ENCODE results near the gene JMJD7. TPM values are rescaled to one million over a fixed set of nuclear protein-coding genes. Genes with fewer than 3 reads are reported as not detected.

Gene JMJD7
- total RNA-seq, 2 donors from 2014 or later: 6.7 to 12.1 TPM

DNA sequence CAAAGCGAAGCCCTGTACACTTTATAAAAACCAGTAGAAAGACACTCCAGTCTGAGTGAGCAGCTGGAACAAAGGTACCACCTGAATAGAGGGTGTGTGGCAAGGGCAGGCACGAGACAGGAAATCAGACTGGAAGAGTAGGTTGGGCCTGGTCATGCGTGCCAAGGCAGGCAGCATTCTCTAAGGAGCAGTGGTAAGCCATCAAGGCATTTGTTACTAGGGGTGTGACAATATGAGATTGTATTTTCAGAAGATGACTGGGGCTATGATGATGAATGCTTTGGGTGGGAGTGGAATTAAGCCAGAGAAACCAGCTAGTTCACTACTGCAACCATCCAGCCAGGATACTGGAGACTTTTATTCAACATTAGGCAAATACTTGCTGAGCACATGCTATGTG, 5.0 kb downstream of the JMJD7 start:
- Mint-ChIP-seq H3K36me3 (no peaks in the 10 kb centered on the region), H3K9me3 (no peaks in the 10 kb centered on the region), H3K27me3 (no peaks in the 10 kb centered on the region), H3K27ac (no peak overlapping the region), H3K4me1 (ENCODE audit: low read depth in 2 of 2) (peaks cover 27 to 31% of the 10 kb centered on the region in 2 donors), H3K4me3 (no peak overlapping the region)
- DNase-seq (ENCODE audit: low spot score): no peak
- ATAC-seq: no peak

DNA sequence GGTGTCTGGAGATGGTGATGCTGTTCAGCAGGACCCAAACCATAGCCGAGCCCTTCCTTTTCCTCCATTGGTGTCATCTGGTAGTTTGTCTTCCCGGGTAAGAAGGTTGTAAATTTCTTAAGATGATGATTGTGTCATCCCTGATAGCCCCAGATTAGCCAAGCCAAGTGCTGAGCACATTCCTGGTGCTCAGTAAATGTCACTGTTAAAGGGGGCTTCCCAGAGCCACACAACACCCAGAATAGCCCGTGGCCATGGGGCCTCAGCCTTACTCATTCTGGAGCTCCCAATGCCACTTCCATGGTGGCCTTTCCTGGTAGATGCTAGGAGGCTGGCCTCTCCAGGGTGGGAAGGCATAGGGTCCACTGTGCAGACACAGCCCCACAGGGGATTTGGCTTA, 6.2 kb downstream of the JMJD7 start:
- ATAC-seq (no peak), DNase-seq (ENCODE audit: low spot score) (no peak)
- no peaks in the 10 kb centered on the region for H3K9me3 Mint-ChIP-seq
- H3K4me3 Mint-ChIP-seq: no peak overlapping the region
- no peaks in the 10 kb centered on the region for H3K36me3 Mint-ChIP-seq
- H3K27me3 Mint-ChIP-seq: no peaks in the 10 kb centered on the region
- H3K4me1 Mint-ChIP-seq (ENCODE audit: low read depth in 2 of 2): peaks cover 19 to 22% of the 10 kb centered on the region in 2 donors
- H3K27ac Mint-ChIP-seq: no peak overlapping the region

DNA sequence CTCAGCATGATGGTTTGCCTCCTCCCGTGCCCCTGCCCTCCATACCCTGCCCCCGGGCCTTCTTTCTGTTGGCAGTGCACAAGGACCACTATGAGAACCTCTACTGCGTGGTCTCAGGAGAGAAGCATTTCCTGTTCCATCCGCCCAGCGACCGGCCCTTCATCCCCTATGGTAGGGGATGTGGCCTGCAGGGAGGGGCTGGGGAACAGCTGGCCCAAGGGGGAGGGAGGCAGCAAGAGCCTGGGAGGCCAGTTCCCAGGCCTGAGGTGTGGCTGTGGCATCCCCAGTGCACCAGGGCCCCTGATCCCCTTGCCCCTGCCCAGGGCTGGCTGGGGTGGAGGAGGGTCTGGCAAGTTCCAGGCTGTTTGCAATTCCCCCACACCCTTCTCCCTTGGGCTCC, 8.2 kb downstream of the JMJD7 start:
- DNase-seq (ENCODE audit: low spot score) (no peak), ATAC-seq (no peak)
- H3K27ac Mint-ChIP-seq: no peak overlapping the region
- peaks cover 16 to 19% of the 10 kb centered on the region in 2 donors for H3K4me1 Mint-ChIP-seq (ENCODE audit: low read depth in 2 of 2)
- H3K36me3 Mint-ChIP-seq: no peaks in the 10 kb centered on the region
- H3K9me3 Mint-ChIP-seq: no peaks in the 10 kb centered on the region
- no peaks in the 10 kb centered on the region for H3K27me3 Mint-ChIP-seq
- H3K4me3 Mint-ChIP-seq: no peak overlapping the region

DNA sequence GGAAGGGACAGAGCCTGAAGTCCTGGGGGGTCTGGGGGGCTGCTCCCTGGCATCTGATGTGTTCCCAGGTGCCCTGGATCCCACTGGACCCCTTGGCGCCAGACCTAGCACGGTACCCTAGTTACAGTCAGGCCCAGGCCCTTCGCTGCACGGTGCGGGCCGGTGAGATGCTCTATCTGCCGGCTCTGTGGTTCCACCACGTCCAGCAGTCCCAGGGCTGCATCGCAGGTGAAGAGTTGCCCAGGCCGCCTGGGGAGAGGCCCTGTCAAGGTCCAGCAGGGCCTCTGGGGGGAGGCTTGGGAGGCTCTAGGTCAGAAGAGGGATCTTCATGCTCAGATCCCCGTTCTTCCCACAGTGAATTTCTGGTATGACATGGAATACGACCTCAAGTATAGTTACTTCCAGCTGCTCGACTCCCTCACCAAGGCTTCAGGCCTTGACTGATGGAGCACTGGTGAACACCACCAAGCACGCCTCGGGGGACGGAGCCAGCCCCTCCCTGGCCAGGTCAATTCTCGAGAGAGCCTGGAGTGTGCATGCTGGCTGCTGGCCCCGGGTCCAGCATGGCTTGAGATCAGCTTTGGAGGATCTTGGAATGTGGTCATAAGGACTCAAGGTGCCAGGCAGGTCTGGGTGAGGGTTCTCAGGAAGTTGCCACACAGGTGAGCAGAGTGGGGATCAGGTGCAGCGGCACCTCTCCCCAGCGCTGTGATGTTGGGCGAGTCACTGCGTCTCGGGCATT, 9.0 kb downstream of the JMJD7 start:
- ATAC-seq: no peak
- no peaks in the 10 kb centered on the region for H3K36me3 Mint-ChIP-seq
- peaks cover 11 to 12% of the 10 kb centered on the region in 2 donors for H3K4me1 Mint-ChIP-seq (ENCODE audit: low read depth in 2 of 2)
- H3K9me3 Mint-ChIP-seq: no peaks in the 10 kb centered on the region
- DNase-seq (ENCODE audit: low spot score): no peak
- H3K27me3 Mint-ChIP-seq: no peaks in the 10 kb centered on the region
- no peak overlapping the region for H3K27ac Mint-ChIP-seq
- H3K4me3 Mint-ChIP-seq: no peak overlapping the region

DNA sequence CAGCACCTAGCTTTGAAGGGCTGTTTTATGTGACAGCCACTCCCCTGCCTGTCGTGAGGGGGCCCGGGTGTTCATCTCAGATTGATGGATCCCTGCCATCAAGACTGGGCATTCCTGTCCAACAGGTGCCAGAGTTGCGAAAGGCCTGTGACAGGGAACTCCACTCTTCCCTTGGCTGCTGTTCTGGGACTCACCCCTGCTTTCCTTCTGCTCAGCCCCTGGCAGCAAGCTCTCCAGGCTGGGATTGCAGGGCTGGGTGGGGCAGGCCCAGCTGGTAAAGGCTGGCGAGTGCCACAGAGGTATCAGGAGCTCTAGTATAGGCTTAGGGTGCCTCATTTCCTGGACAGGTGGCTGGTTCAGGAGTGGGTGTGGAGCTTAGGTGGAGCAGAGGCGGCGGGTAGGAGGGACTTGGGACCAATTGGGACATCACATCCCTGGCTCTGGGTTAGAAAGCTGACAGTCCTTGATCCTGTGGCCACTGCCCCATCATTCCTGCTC, 10.6 kb downstream of the JMJD7 start, which contains the start of gene PLA2G4B:
TSS of gene PLA2G4B (plus strand) at position 448 of the 498 bp plus-strand sequence. CDS start 67 bp downstream, outside the sequence.
- no peaks in the 10 kb centered on the region for H3K36me3 Mint-ChIP-seq
- no peak for ATAC-seq
- no peak within 1 kb of the TSS for H3K27ac Mint-ChIP-seq
- DNase-seq (ENCODE audit: low spot score): no peak
- no peaks in the 10 kb centered on the region for H3K9me3 Mint-ChIP-seq
- peaks cover 4 to 5% of the 10 kb centered on the region in 2 donors for H3K4me1 Mint-ChIP-seq (ENCODE audit: low read depth in 2 of 2)
- H3K27me3 Mint-ChIP-seq: no peaks in the 10 kb centered on the region
- no peak within 1 kb of the TSS for H3K4me3 Mint-ChIP-seq

DNA sequence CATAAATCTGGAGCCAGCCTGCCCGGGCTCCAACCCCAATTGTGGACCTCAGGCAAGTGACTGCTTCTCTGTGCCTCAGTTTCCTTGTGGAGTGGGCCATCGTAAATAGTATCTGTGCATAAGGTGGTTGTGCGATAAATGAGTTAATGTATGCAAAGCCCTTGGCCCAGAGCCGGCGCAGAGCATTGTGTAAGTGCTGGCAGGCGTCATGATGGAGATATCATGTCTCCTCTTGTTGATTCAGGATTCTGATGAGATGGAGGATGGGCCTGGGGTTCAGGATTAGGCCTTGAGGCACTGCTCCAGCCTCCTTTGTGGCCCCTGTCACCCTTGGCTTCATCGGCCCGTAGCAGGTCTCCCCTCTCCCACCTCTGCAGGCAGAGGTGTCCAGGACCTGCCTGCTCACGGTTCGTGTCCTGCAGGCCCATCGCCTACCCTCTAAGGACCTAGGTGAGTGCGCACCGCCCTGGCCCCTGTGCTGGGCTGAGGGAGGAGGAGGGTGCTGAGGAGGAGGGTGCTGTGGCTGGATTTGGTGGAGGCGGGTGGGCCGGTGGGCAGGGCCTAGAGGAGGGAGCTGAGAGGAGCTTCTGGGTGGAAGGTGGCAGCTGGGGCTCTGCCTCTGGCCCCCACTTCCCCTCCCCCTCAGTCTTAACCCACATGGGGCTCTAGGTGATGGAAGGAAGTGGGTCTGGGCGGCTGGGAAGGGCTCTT, 12.0 kb downstream of the JMJD7 start:
- Mint-ChIP-seq H3K4me3 (no peak overlapping the region), H3K4me1 (ENCODE audit: low read depth in 2 of 2) (no peaks in the 10 kb centered on the region), H3K9me3 (no peaks in the 10 kb centered on the region), H3K36me3 (no peaks in the 10 kb centered on the region), H3K27ac (no peak overlapping the region), H3K27me3 (no peaks in the 10 kb centered on the region)
- no peak for ATAC-seq
- no peak for DNase-seq (ENCODE audit: low spot score)

DNA sequence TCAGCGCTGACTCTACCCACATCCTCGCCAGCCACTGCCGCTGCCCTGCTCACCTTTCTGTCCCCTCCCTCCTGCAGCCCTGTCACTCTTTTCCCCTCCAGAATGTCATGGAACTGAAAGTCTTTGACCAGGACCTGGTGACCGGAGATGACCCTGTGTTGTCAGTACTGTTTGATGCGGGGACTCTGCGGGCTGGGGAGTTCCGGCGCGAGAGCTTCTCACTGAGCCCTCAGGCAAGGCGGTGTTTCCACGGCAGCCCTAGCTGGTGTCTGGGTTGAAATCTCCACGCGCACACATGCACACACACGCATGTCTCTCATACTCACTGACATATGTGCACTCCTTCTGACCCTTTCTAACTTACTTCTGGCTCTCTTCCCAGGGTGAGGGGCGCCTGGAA, 12.8 kb downstream of the JMJD7 start:
- ATAC-seq (no peak), DNase-seq (ENCODE audit: low spot score) (no peak)
- H3K27me3 Mint-ChIP-seq: no peaks in the 10 kb centered on the region
- H3K4me3 Mint-ChIP-seq: no peak overlapping the region
- no peaks in the 10 kb centered on the region for H3K9me3 Mint-ChIP-seq
- no peaks in the 10 kb centered on the region for H3K36me3 Mint-ChIP-seq
- H3K4me1 Mint-ChIP-seq (ENCODE audit: low read depth in 2 of 2): no peaks in the 10 kb centered on the region
- H3K27ac Mint-ChIP-seq: no peak overlapping the region

DNA sequence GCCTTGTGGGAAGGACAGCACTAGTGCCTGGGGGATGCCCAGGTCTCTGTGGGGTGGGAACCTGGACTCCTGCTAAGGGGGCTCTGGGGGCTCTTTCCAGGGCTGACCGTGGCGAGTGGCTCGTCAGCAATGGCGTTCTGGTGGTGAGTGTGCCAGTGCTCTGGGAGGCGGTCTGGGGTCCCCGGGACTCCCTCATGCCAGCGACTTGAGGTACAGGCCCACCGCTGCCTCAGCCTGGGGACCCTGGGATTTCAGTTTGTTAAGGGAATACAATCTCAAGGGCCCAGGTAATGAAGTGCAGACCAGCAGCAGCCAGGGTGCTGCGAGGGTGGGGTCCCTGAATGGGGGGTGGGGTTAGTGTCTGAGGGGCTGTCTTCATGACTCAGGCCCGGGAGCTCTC, 13.2 kb downstream of the JMJD7 start:
- Mint-ChIP-seq H3K4me3 (no peak overlapping the region), H3K36me3 (no peaks in the 10 kb centered on the region), H3K4me1 (ENCODE audit: low read depth in 2 of 2) (no peaks in the 10 kb centered on the region), H3K27me3 (no peaks in the 10 kb centered on the region), H3K27ac (no peak overlapping the region), H3K9me3 (no peaks in the 10 kb centered on the region)
- ATAC-seq (no peak), DNase-seq (ENCODE audit: low spot score) (no peak)

DNA sequence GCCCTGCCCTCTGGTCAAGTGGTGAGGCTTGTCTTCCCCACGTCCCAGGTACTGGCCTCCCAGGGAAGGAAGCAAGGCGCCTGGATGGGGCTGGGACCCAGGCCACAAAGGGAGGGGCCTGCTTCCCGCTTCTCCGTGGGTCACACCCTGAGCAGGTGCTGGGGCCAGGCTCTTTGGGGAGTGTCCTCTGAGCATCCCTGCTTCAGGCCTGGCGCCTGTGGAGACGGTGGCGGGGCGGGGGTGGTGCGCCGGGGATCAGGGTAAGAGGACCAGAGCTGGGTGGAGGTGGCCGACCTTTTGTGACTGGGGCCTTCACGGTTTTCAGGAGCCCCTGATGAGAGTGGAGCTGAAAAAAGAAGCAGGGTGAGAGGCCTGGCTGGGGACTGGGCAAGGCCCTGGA, 14.3 kb downstream of the JMJD7 start:
- no peak for ATAC-seq
- H3K36me3 Mint-ChIP-seq: no peaks in the 10 kb centered on the region
- DNase-seq (ENCODE audit: low spot score): no peak
- H3K27me3 Mint-ChIP-seq: no peaks in the 10 kb centered on the region
- H3K4me3 Mint-ChIP-seq: no peak overlapping the region
- no peaks in the 10 kb centered on the region for H3K4me1 Mint-ChIP-seq (ENCODE audit: low read depth in 2 of 2)
- H3K9me3 Mint-ChIP-seq: no peaks in the 10 kb centered on the region
- H3K27ac Mint-ChIP-seq: no peak overlapping the region

DNA sequence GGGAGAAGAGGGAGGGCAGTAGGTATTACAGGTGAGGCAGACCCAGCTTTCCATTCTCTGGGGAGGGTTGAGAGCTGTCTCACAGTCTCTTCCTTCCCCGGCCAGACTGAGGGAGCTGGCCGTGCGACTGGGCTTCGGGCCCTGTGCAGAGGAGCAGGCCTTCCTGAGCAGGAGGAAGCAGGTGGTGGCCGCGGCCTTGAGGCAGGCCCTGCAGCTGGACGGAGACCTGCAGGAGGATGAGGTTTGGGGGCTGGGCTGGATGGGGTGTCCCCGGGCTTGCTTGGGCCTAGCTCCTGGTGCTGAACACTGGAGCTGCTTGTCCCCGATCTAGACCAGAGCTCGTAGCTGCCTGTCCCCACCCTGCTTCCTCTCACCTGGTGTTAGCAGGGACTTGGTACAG, 15.7 kb downstream of the JMJD7 start:
- no peak for DNase-seq (ENCODE audit: low spot score)
- Mint-ChIP-seq H3K9me3 (no peaks in the 10 kb centered on the region), H3K4me1 (ENCODE audit: low read depth in 2 of 2) (no peaks in the 10 kb centered on the region), H3K27ac (no peak overlapping the region), H3K4me3 (no peak overlapping the region), H3K36me3 (peaks cover 4% of the 10 kb centered on the region), H3K27me3 (no peaks in the 10 kb centered on the region)
- no peak for ATAC-seq

DNA sequence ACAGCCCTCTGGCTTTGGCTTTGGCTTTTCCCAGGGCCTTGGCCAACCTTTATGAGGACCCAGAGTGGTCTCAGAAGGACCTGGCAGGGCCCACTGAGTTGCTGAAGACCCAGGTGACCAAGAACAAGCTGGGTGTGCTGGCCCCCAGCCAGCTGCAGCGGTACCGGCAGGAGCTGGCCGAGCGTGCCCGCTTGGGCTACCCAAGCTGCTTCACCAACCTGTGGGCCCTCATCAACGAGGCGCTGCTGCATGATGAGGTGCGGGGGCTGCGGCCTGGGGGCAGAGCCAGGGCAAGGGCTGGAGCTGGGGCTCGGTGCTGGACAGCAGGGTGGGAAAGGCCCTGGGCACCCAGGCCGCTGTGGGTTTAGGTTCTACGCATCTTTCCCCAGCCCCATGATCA, 16.9 kb downstream of the JMJD7 start:
- no peak overlapping the region for H3K4me3 Mint-ChIP-seq
- DNase-seq (ENCODE audit: low spot score) (no peak), ATAC-seq (no peak)
- H3K9me3 Mint-ChIP-seq: no peaks in the 10 kb centered on the region
- H3K27ac Mint-ChIP-seq: no peak overlapping the region
- H3K36me3 Mint-ChIP-seq: peaks cover 4% of the 10 kb centered on the region
- H3K4me1 Mint-ChIP-seq (ENCODE audit: low read depth in 2 of 2): no peaks in the 10 kb centered on the region
- H3K27me3 Mint-ChIP-seq: no peaks in the 10 kb centered on the region

DNA sequence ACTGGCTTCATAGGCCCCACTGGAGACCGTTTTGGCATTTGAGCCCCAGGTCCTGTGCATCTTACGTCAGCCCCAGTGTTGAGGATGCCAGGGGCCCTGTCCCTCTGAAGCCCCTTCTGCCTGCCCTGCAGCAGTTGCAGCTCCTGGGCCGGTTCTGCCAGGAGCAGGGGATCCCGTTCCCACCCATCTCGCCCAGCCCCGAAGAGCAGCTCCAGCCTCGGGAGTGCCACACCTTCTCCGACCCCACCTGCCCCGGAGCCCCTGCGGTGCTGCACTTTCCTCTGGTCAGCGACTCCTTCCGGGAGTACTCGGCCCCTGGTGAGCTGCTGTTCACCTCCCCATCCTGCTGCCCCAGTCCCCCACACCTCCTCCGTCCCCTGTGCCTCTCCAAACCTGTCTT, 19.3 kb downstream of the JMJD7 start:
- H3K4me3 Mint-ChIP-seq: no peak overlapping the region
- no peaks in the 10 kb centered on the region for H3K9me3 Mint-ChIP-seq
- no peaks in the 10 kb centered on the region for H3K4me1 Mint-ChIP-seq (ENCODE audit: low read depth in 2 of 2)
- ATAC-seq (no peak), DNase-seq (ENCODE audit: low spot score) (no peak)
- H3K27me3 Mint-ChIP-seq: no peaks in the 10 kb centered on the region
- H3K36me3 Mint-ChIP-seq: peaks cover 4% of the 10 kb centered on the region
- H3K27ac Mint-ChIP-seq: no peak overlapping the region

DNA sequence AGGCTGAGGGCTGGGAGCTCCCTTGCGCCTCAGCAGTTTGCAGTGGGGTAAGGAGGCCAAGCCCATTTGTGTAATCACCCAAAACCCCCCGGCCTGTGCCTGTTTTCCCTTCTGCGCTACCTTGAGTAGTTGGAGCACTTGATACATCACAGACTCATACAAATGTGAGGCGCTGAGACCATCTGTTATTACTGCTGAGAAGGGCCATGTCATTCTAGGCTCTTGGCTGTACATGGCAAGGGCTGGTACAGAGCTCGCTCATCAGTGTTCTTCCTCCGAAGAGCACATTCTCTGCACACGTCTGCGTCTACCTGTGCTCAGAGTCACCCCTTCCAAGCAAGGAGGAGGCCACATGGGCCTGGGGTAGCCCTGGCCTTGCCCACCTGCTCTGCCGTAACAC, 20.1 kb downstream of the JMJD7 start:
- Mint-ChIP-seq H3K27me3 (no peaks in the 10 kb centered on the region), H3K27ac (no peak overlapping the region), H3K36me3 (peaks cover 4% of the 10 kb centered on the region), H3K4me3 (no peak overlapping the region), H3K4me1 (ENCODE audit: low read depth in 2 of 2) (no peaks in the 10 kb centered on the region), H3K9me3 (no peaks in the 10 kb centered on the region)
- no peak for DNase-seq (ENCODE audit: low spot score)
- no peak for ATAC-seq

DNA sequence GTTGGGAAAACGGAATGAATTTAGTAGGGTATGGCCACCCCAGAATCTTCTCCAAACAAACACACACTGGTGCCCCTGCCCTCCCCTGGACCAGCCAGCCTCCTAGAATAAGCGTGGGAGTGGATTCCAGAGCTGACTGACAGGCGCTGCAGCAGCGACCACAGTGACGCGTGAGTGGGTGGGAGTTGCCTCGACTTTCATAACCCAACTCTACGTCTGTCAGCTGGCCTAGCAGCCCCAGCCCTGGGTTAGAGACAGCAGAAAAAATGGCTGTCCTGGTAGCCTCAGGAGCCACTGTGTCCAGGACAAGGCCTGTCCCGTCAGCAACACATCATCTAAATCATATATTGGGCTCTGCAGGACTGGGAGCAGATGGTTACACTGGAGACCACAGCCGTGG, 20.7 kb downstream of the JMJD7 start:
- Mint-ChIP-seq H3K4me1 (ENCODE audit: low read depth in 2 of 2) (no peaks in the 10 kb centered on the region), H3K27me3 (no peaks in the 10 kb centered on the region), H3K9me3 (no peaks in the 10 kb centered on the region), H3K36me3 (peaks cover 4% of the 10 kb centered on the region), H3K27ac (no peak overlapping the region), H3K4me3 (no peak overlapping the region)
- DNase-seq (ENCODE audit: low spot score) (no peak), ATAC-seq (no peak)
